CD4-positive, alpha-beta T cell treated with Interleukin-10 for 1 hour (primary cell): ENCODE data around the gene POLR1E.
A peak's percentile ranks its signal among the peaks of the same experiment; 100 is the strongest.
"Not testable (repeated sequence)": the region's sequence is repeated elsewhere in the genome, so short reads cannot be mapped to it uniquely, and the experiment has no call there.

Source experiments
- DNase-seq: peaks from one replicate; pipeline ENCODE4 v3.0.0-alpha.2; 2020

Gene POLR1E

GRCh38 chr9:37465249-37466036 is 20.3 kb upstream of the POLR1E start, which contains the start of gene ZBTB5:
TSS of gene ZBTB5 (minus strand) at chr9:37465450. CDS start at chr9:37442551, 22,899 bp downstream.
- peak; percentile 99 for DNase-seq

- peak; percentile 23 for DNase-seq
These were observed 19.6 kb upstream of the POLR1E start for GRCh38 chr9:37466037-37466709.

- DNase-seq = not testable (repeated sequence)
These were observed 18.2 kb upstream of the POLR1E start for GRCh38 chr9:37467530-37467929.

- no peak for DNase-seq
These were observed 17.1 kb upstream of the POLR1E start for GRCh38 chr9:37468620-37469019.

GRCh38 chr9:37471942-37472684 is 13.6 kb upstream of the POLR1E start:
- DNase-seq = no peak

- not testable (repeated sequence) for DNase-seq
These were observed 11.8 kb upstream of the POLR1E start for GRCh38 chr9:37473982-37474381.

- DNase-seq = no peak
These were observed 11.3 kb upstream of the POLR1E start for GRCh38 chr9:37474438-37474837.

GRCh38 chr9:37476930-37477329 is 8.8 kb upstream of the POLR1E start:
- DNase-seq = no peak

- DNase-seq = not testable (repeated sequence)
These were observed 8.3 kb upstream of the POLR1E start for GRCh38 chr9:37477443-37477842.

GRCh38 chr9:37477987-37478619 is 7.6 kb upstream of the POLR1E start:
- not testable (repeated sequence) for DNase-seq

GRCh38 chr9:37480759-37481158 is 5.0 kb upstream of the POLR1E start:
- no peak for DNase-seq

GRCh38 chr9:37486256-37486615 is 488 bp downstream of the POLR1E start:
- DNase-seq = no peak

GRCh38 chr9:37486616-37487548 is 1.1 kb downstream of the POLR1E start:
- DNase-seq = no peak

GRCh38 chr9:37491939-37492338 is 6.2 kb downstream of the POLR1E start:
- no peak for DNase-seq

- DNase-seq = no peak
These were observed 9.8 kb downstream of the POLR1E start for GRCh38 chr9:37495571-37495970.

GRCh38 chr9:37496020-37496419 is 10.3 kb downstream of the POLR1E start:
- DNase-seq = no peak

GRCh38 chr9:37497320-37497719 is 11.6 kb downstream of the POLR1E start:
- DNase-seq = no peak

- no peak for DNase-seq
These were observed 12.7 kb downstream of the POLR1E start for GRCh38 chr9:37498457-37498856.

- DNase-seq = no peak
These were observed 13.5 kb downstream of the POLR1E start for GRCh38 chr9:37499297-37499696.

GRCh38 chr9:37501957-37502596 is 16.3 kb downstream of the POLR1E start:
- no peak for DNase-seq

GRCh38 chr9:37503736-37504135 is 18.0 kb downstream of the POLR1E start:
- DNase-seq = peak; percentile 73
